Ascending aorta (tissue), 2 donors: ENCODE data around the gene ATRX. TPM values are rescaled to one million over a fixed set of nuclear protein-coding genes. Genes with fewer than 3 reads are reported as not detected.
"Not testable (repeated sequence)": the region's sequence is repeated elsewhere in the genome, so short reads cannot be mapped to it uniquely, and the experiment has no call there.

ENCODE experiments used
- DNase-seq, 2 donors: peaks; one replicate each; pipeline ENCODE4 v3.0.0-alpha.2; 2019; ENCODE audit warnings: low spot score in 2 of 2
- H3K27ac ChIP-seq, 2 donors: fragments of 200-600 bp; sonication (generic); one replicate each; pipeline ENCODE4 v1.5.1; 2016 to 2017; ENCODE audit warnings: mild to moderate bottlenecking in 1 of 2
- H3K27me3 ChIP-seq: fragments of 200-600 bp; sonication (generic); one replicate; pipeline ENCODE4 v1.5.1; 2017
- H3K36me3 ChIP-seq, 2 donors: fragments of 200-600 bp; sonication (generic); one replicate each; pipeline ENCODE4 v1.5.1; 2016
- H3K4me1 ChIP-seq, 2 donors: fragments of 200-600 bp; sonication (generic); one replicate each; pipeline ENCODE4 v1.5.1; 2016 to 2017; ENCODE audit warnings: mild to moderate bottlenecking in 1 of 2
- H3K4me3 ChIP-seq, 2 donors: fragments of 200-600 bp; sonication (generic); one replicate each; pipeline ENCODE4 v1.5.1; 2016 to 2017; ENCODE audit warnings: mild to moderate bottlenecking in 1 of 2
- H3K9me3 ChIP-seq, 2 donors: fragments of 200-600 bp; sonication (generic); one replicate each; pipeline ENCODE4 v1.5.1; 2016
- intact Hi-C: fragments of 100-400 bp; cut with DNase I; formaldehyde crosslinking; loops from one replicate; pipeline ENCODE4 v1.15.1; 2023
- total RNA-seq: library from RNA; depleted of rRNA; stranded (reverse); fragments of >200 nt; gene quantifications from one replicate; pipeline ENCODE4 v1.1.0, GENCODE V29; 2016
- TF ChIP-seq, protein P1 (sequence below), 3 experiments: fragments of 200-600 bp in 2 of 3; fragments of 450-650 bp in 1 of 3; sonication (generic) in 2 of 3; IDR thresholded peaks; one replicate each; pipeline ENCODE4 v1.5.1; 2016 to 2019; ENCODE audit warnings: antibody characterized with exemption in 3 of 3, mild to moderate bottlenecking in 1 of 3, moderate library complexity in 1 of 3

ATRX gene
- total RNA-seq, 1 donor from 2014 or later = 117 TPM

DNA sequence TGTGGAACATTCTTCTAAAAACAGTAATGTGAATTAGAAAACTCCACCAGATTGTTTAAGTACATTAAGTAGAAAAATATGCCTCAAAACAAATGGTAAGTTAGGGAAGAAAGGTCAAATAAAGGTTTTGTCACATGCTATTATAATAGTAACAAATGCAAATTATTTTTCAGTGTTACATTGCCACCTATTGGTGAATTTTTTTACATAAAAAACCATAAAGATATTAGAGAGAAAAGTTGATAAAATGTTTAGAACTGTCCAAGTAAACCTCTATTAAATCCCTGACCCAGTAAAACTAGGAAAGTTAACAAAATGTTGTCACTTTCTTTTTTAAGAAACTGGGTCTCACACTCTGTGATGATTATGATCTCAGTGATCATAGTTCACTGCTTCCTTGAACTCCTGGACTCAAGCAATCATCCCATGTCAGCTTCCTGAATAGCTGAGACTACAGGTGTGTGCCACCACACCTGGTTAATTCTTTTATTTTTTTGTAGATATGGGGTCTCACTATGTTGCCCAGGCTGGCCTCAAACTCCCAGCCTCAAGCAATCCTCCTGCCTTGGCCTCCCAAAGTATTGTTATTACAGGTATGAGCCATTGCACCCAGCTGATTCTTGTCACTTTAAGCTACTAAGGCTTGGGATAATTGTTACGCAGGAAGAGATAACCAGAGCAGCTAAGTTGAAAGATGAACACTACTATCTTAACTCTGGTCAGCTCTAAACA, 157.6 kb downstream of the ATRX start:
- H3K27ac ChIP-seq = no peak overlapping the region
- no peaks in the 10 kb centered on the region for H3K9me3 ChIP-seq
- intact Hi-C loops = no loop called here
- no peaks in the 10 kb centered on the region for H3K27me3 ChIP-seq
- TF ChIP-seq, protein P1, sequence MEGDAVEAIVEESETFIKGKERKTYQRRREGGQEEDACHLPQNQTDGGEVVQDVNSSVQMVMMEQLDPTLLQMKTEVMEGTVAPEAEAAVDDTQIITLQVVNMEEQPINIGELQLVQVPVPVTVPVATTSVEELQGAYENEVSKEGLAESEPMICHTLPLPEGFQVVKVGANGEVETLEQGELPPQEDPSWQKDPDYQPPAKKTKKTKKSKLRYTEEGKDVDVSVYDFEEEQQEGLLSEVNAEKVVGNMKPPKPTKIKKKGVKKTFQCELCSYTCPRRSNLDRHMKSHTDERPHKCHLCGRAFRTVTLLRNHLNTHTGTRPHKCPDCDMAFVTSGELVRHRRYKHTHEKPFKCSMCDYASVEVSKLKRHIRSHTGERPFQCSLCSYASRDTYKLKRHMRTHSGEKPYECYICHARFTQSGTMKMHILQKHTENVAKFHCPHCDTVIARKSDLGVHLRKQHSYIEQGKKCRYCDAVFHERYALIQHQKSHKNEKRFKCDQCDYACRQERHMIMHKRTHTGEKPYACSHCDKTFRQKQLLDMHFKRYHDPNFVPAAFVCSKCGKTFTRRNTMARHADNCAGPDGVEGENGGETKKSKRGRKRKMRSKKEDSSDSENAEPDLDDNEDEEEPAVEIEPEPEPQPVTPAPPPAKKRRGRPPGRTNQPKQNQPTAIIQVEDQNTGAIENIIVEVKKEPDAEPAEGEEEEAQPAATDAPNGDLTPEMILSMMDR (IDR thresholded peaks at IDR 0.05) = no peak
- no peak for DNase-seq
- H3K4me3 ChIP-seq = no peak overlapping the region
- peaks cover 0 to 6% of the 10 kb centered on the region in 2 donors for H3K36me3 ChIP-seq
- no peaks in the 10 kb centered on the region for H3K4me1 ChIP-seq

DNA sequence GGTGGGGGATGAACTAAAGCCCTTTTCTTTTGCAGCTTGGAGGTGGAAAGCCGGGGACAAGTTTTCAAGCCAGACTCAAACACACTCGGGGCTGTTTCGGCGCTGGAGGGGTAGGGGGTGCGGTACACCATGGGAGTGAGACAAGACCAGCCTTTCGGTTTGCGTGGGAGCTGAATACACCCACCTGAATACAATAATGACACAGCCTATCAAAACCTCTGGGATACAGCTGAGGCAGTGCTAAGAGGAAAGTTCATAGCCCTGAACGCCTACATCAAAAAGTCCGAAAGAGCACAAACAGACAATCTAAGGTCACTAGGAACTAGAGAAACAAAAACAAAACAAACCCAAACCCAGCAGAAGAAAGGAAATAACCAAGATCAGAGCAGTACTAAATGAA, 163.3 kb downstream of the ATRX start:
- TF ChIP-seq, protein P1 (IDR thresholded peaks at IDR 0.05) = no peak
- no peak for DNase-seq
- Histone ChIP-seq H3K27me3 (no peaks in the 10 kb centered on the region), H3K4me1 (no peaks in the 10 kb centered on the region), H3K9me3 (no peaks in the 10 kb centered on the region), H3K36me3 (no peaks in the 10 kb centered on the region), H3K4me3 (no peak overlapping the region), H3K27ac (no peak overlapping the region)
- intact Hi-C loops = no loop called here

DNA sequence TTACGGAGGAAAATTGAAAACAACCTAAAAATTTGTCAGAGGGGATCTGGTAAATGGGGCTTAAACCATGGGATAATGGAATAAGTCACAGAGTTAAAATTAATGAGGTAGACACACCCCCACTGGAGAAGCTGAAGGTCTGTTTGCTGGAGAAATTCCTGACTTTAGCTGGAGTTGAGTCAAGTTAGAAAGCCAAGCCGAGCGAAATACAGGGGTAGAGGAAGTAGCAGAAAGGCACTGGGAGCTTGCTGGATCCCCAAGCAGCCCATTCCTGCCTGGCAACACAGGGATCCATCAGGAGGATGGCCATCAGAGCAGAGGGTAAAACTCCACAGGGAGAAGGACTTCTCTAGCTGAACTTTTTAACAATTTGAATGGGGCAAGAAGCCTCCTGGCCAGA, 163.8 kb downstream of the ATRX start:
- intact Hi-C loops = no loop called here
- H3K27ac ChIP-seq = no peak overlapping the region

DNA sequence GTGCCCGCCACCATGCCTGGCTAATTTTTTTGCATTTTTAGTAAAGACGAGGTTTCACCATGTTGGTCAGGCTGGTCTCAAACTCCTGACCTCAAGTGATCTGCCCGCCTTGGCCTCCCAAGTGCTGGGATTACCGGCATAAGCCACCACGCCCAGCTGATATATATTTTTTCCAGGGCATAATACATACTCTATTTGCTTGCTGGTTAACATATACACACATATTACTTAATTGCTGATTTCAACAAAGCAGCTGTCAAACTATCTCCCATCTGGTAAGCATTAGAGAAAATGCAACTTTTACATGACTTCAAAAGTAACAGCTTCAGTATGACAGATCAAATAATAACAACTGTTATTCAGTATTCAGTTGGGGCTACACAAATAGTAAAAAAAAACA, 164.6 kb downstream of the ATRX start:
- H3K9me3 ChIP-seq, intact Hi-C loops, DNase-seq, H3K27me3 ChIP-seq, H3K4me3 ChIP-seq, H3K4me1 ChIP-seq, H3K27ac ChIP-seq, H3K36me3 ChIP-seq: not testable (repeated sequence)

More for the DNA sequence above, 163.8 kb downstream of the ATRX start:
- no peak for DNase-seq
- Histone ChIP-seq H3K27me3 (no peaks in the 10 kb centered on the region), H3K4me1 (no peaks in the 10 kb centered on the region), H3K4me3 (no peak overlapping the region), H3K9me3 (no peaks in the 10 kb centered on the region), H3K36me3 (no peaks in the 10 kb centered on the region)
- TF ChIP-seq, protein P1 (IDR thresholded peaks at IDR 0.05) = no peak

DNA sequence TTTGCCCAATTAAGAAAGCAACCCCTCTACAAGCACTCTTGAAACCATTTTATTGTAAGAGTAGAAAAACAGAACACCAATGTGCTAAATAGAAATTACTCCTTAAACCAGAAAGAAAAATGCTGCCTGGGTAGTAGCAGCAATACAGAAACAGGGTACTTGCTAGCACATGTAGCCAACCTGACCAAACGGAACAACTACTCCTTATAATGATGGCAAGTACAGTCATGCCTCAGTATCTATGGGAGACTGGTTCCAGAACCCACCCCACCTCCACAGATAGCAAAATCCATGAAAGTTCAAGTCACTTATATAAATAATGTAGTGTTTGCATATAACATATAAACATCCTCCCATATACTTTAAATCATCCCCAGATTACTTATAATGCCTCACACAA, 168.8 kb downstream of the ATRX start:
- Histone ChIP-seq H3K27ac (no peak overlapping the region), H3K36me3 (no peaks in the 10 kb centered on the region), H3K27me3 (no peaks in the 10 kb centered on the region), H3K4me3 (no peak overlapping the region), H3K9me3 (no peaks in the 10 kb centered on the region), H3K4me1 (no peaks in the 10 kb centered on the region)
- no peak for DNase-seq
- intact Hi-C loops = no loop called here
- TF ChIP-seq, protein P1 (IDR thresholded peaks at IDR 0.05) = no peak

DNA sequence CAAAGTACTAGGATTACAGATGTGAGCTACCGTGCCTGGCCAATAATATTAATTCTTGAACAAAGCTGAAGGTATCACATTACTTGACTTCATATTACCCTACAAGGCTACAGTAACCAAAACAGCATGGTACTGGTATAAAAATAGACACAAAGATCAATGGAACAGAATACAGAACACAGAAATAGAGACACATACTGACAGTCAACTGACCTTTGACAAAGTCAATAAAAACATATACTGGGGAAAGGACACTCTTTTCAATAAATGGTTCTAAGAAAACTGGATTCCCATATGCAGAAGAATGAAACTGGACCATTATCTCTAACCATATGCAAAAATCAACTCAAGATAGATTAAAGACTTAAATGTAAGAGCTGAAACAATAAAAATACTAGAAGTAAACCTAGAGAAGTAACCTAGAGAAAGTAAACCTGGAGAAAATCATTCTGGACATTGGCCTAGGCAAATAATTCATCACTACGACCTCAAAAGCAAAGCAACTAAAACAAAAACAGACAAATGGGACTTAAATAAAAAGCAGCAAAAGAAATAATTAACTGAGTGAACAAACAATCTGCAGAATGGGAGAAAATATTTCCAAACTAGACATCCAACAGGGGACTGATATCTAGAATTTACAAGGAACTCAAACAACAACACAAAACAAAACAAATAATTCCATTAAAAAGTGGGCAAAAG, 182.2 kb downstream of the ATRX start:
- Histone ChIP-seq H3K4me1 (no peaks in the 10 kb centered on the region), H3K9me3 (no peaks in the 10 kb centered on the region), H3K27me3 (no peaks in the 10 kb centered on the region), H3K36me3 (no peaks in the 10 kb centered on the region), H3K4me3 (no peak overlapping the region), H3K27ac (no peak overlapping the region)
- TF ChIP-seq, protein P1 (IDR thresholded peaks at IDR 0.05) = no peak
- intact Hi-C loops = loop anchor here (10.0 kb wide), 1 partner anchor 61 kb away; no protein-coding TSS in a partner anchor
- no peak for DNase-seq
